SK-N-SH (cell line): ENCODE measurements around the gene RBBP4.

Experiments used
- ELF1 ChIP-seq: IDR thresholded peaks from 2 replicates; pipeline ENCODE4 v1.4.0; 2012
- MAX ChIP-seq: IDR thresholded peaks from 2 replicates; pipeline ENCODE4 v1.4.0; 2012; ENCODE audit warnings: low read depth
- POLR2AphosphoS5 ChIP-seq: IDR thresholded peaks from 2 replicates; pipeline ENCODE4 v1.6.1; 2012; ENCODE audit warnings: low read depth, low read length
- RAD21 ChIP-seq: IDR thresholded peaks from 2 replicates; pipeline ENCODE4 v1.6.1; 2012; ENCODE audit warnings: mild to moderate bottlenecking, low read length
- RCOR1 ChIP-seq: fragments of 150-350 bp; IDR thresholded peaks from 2 replicates; pipeline ENCODE4 v1.6.1; 2017; ENCODE audit warnings: antibody characterized with exemption, low read length
- RFX5 ChIP-seq: IDR thresholded peaks from 2 replicates; pipeline ENCODE4 v1.6.1; 2012; ENCODE audit warnings: mild to moderate bottlenecking, improper control_type of control experiment, low read length
- TF ChIP-seq, protein P1 (sequence below): fragments of 200-600 bp; sonication (generic); IDR thresholded peaks from 2 replicates; pipeline ENCODE4 v1.6.1; 2017; ENCODE audit warnings: antibody characterized with exemption, mild to moderate bottlenecking, moderate library complexity
- TF ChIP-seq, protein P2 (sequence below): IDR thresholded peaks from 2 replicates; pipeline ENCODE4 v1.4.0; 2012; ENCODE audit warnings: low read depth, borderline replicate concordance

GRCh38 chr1:32632829-32633228 lies 18.2 kb upstream of the RBBP4 start:
- TF ChIP-seq POLR2AphosphoS5, result no peak
- TF ChIP-seq, protein P1, sequence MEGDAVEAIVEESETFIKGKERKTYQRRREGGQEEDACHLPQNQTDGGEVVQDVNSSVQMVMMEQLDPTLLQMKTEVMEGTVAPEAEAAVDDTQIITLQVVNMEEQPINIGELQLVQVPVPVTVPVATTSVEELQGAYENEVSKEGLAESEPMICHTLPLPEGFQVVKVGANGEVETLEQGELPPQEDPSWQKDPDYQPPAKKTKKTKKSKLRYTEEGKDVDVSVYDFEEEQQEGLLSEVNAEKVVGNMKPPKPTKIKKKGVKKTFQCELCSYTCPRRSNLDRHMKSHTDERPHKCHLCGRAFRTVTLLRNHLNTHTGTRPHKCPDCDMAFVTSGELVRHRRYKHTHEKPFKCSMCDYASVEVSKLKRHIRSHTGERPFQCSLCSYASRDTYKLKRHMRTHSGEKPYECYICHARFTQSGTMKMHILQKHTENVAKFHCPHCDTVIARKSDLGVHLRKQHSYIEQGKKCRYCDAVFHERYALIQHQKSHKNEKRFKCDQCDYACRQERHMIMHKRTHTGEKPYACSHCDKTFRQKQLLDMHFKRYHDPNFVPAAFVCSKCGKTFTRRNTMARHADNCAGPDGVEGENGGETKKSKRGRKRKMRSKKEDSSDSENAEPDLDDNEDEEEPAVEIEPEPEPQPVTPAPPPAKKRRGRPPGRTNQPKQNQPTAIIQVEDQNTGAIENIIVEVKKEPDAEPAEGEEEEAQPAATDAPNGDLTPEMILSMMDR, result no peak
- no peak for TF ChIP-seq MAX
- TF ChIP-seq, protein P2, sequence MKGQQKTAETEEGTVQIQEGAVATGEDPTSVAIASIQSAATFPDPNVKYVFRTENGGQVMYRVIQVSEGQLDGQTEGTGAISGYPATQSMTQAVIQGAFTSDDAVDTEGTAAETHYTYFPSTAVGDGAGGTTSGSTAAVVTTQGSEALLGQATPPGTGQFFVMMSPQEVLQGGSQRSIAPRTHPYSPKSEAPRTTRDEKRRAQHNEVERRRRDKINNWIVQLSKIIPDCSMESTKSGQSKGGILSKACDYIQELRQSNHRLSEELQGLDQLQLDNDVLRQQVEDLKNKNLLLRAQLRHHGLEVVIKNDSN, result no peak
- no peak for TF ChIP-seq ELF1
- no peak for TF ChIP-seq RCOR1
- TF ChIP-seq RAD21, result no peak
- no peak for TF ChIP-seq RFX5
